ENCODE results near the gene UTS2R.

Gene UTS2R

DNA sequence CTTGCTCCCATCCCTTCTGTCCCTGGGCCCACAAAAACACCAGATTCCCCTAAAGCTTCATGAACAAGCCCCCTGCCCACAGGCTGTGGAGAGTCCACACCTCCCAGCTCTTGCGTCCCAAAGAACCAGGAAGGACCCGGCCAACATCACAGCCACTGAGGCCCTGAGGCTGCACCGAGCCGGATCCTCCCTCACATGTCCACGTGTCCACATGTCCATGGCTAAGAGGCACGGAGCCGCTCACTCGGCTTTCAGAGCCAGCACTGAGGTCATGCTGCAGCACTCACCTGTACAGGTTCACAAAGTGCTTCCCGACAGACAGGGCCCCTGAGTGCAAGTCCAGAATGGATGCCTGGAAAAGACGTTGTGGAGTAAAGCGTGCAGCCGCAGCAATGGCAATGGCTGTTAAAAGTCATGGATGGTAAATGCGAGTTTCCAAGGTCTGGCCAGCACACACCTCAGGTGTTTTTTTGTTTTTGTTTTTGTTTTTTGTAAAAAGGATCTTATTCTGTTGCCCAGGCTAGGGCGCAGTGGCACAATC lies 34.6 kb downstream of the UTS2R start:
- H3K36me3 ChIP-seq (replicated peaks in 1 of 2; ENCODE audit: control insufficient read depth in 2 of 2, insufficient read depth in 2 of 2, low read length in 2 of 2): peaks cover 14 to 40% of the 10 kb centered on the region in 2 donors
- no CpG with 5 or more reads among the region's 14 CpGs for WGBS, 2 donors (ENCODE audit: extremely low coverage in 2 of 2, insufficient read length in 2 of 2, insufficient replicate concordance in 1 of 2)
- no peak overlapping the region for H3K18ac ChIP-seq (ENCODE audit: low read length)

DNA sequence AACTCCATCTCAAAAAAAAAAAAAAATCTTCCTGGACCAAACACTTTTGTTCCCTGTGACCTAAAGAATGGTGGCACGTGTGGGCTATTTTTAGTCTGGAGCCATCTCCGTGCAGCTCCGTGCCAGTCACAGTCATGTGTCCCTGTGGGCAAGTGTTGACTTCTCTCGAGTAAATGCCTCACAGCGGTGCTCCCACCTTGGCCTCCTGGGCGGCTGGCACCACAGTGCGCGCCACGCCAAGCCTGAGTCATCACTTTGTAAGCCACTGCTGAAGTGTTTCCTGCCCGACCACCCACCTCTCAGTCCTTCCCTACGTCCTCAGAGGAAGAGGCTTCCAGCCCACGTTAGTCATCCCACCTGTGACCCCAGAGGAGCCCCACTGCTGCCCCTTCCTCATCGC lies 35.7 kb downstream of the UTS2R start:
- no peak overlapping the region for H2BK15ac ChIP-seq (ENCODE audit: low read length)
- no peak overlapping the region for H2AFZ ChIP-seq (ENCODE audit: low read length)
- no peak overlapping the region for H4K91ac ChIP-seq (ENCODE audit: low read depth, low read length, poor library complexity)
- no peak overlapping the region for H3K23ac ChIP-seq (ENCODE audit: low read depth, low read length, poor library complexity)
- H3K4me3 ChIP-seq (ENCODE audit: low read length in 2 of 2): no peak overlapping the region
- H2BK12ac ChIP-seq (ENCODE audit: low read length): no peak overlapping the region
- no peak for DNase-seq (ENCODE audit: low spot score)
- H3K14ac ChIP-seq (ENCODE audit: low read length): no peak overlapping the region
- peaks cover 14 to 34% of the 10 kb centered on the region in 2 donors for H3K36me3 ChIP-seq (replicated peaks in 1 of 2; ENCODE audit: control insufficient read depth in 2 of 2, insufficient read depth in 2 of 2, low read length in 2 of 2)
- H2BK120ac ChIP-seq (ENCODE audit: low read depth, low read length): no peak overlapping the region
- H3K18ac ChIP-seq (ENCODE audit: low read length): no peak overlapping the region
- no peak overlapping the region for H2AK5ac ChIP-seq (ENCODE audit: low read depth, low read length)
- H3K79me1 ChIP-seq (ENCODE audit: low read depth, low read length): peaks cover 6% of the 10 kb centered on the region
- no peak overlapping the region for H3K27ac ChIP-seq (replicated peaks; ENCODE audit: low read length)
- H3K4me1 ChIP-seq (ENCODE audit: control insufficient read depth in 2 of 2, insufficient read depth in 1 of 2, low read depth in 1 of 2, low read length in 2 of 2): no peaks in the 10 kb centered on the region
- WGBS, 2 donors (ENCODE audit: extremely low coverage in 2 of 2, insufficient read length in 2 of 2, insufficient replicate concordance in 1 of 2): no CpG with 5 or more reads among the region's 13 CpGs
- H3K9me3 ChIP-seq (replicated peaks in 1 of 2; ENCODE audit: control insufficient read depth in 2 of 2, insufficient read depth in 1 of 2, low read depth in 1 of 2, low read length in 2 of 2): no peaks in the 10 kb centered on the region
- no peaks in the 10 kb centered on the region for H3K27me3 ChIP-seq (ENCODE audit: control insufficient read depth in 3 of 3, insufficient read depth in 3 of 3, low read depth in 1 of 3, low read length in 3 of 3)
- no peak overlapping the region for H3K4me2 ChIP-seq (ENCODE audit: insufficient read depth, low read length, poor library complexity, severe bottlenecking)
- no peak overlapping the region for H4K8ac ChIP-seq (ENCODE audit: low read depth, low read length)
- H2BK5ac ChIP-seq (ENCODE audit: low read length): no peak overlapping the region
- no peak overlapping the region for H3K9ac ChIP-seq (ENCODE audit: low read depth, low read length, poor library complexity)
- no peak overlapping the region for H3K4ac ChIP-seq (ENCODE audit: low read length)

More for the DNA sequence above, 34.6 kb downstream of the UTS2R start:
- H3K23ac ChIP-seq (ENCODE audit: low read depth, low read length, poor library complexity): no peak overlapping the region
- no peak overlapping the region for H3K9ac ChIP-seq (ENCODE audit: low read depth, low read length, poor library complexity)
- H3K4me2 ChIP-seq (ENCODE audit: insufficient read depth, low read length, poor library complexity, severe bottlenecking): no peak overlapping the region
- no peak overlapping the region for H3K4ac ChIP-seq (ENCODE audit: low read length)
- no peak overlapping the region for H4K91ac ChIP-seq (ENCODE audit: low read depth, low read length, poor library complexity)
- no peak overlapping the region for H2BK120ac ChIP-seq (ENCODE audit: low read depth, low read length)
- DNase-seq (ENCODE audit: low spot score): no peak
- H3K4me3 ChIP-seq (ENCODE audit: low read length in 2 of 2): no peak overlapping the region
- H2BK15ac ChIP-seq (ENCODE audit: low read length): no peak overlapping the region
- no peak overlapping the region for H2AK5ac ChIP-seq (ENCODE audit: low read depth, low read length)
- no peak overlapping the region for H2BK12ac ChIP-seq (ENCODE audit: low read length)
- H3K9me3 ChIP-seq (replicated peaks in 1 of 2; ENCODE audit: control insufficient read depth in 2 of 2, insufficient read depth in 1 of 2, low read depth in 1 of 2, low read length in 2 of 2): no peaks in the 10 kb centered on the region
- H2BK5ac ChIP-seq (ENCODE audit: low read length): no peak overlapping the region
- no peak overlapping the region for H3K14ac ChIP-seq (ENCODE audit: low read length)
- peaks cover 6% of the 10 kb centered on the region for H3K79me1 ChIP-seq (ENCODE audit: low read depth, low read length)
- no peaks in the 10 kb centered on the region for H3K27me3 ChIP-seq (ENCODE audit: control insufficient read depth in 3 of 3, insufficient read depth in 3 of 3, low read depth in 1 of 3, low read length in 3 of 3)
- no peak overlapping the region for H4K8ac ChIP-seq (ENCODE audit: low read depth, low read length)
- no peak overlapping the region for H2AFZ ChIP-seq (ENCODE audit: low read length)
- no peak overlapping the region for H3K27ac ChIP-seq (replicated peaks; ENCODE audit: low read length)
- no peaks in the 10 kb centered on the region for H3K4me1 ChIP-seq (ENCODE audit: control insufficient read depth in 2 of 2, insufficient read depth in 1 of 2, low read depth in 1 of 2, low read length in 2 of 2)

DNA sequence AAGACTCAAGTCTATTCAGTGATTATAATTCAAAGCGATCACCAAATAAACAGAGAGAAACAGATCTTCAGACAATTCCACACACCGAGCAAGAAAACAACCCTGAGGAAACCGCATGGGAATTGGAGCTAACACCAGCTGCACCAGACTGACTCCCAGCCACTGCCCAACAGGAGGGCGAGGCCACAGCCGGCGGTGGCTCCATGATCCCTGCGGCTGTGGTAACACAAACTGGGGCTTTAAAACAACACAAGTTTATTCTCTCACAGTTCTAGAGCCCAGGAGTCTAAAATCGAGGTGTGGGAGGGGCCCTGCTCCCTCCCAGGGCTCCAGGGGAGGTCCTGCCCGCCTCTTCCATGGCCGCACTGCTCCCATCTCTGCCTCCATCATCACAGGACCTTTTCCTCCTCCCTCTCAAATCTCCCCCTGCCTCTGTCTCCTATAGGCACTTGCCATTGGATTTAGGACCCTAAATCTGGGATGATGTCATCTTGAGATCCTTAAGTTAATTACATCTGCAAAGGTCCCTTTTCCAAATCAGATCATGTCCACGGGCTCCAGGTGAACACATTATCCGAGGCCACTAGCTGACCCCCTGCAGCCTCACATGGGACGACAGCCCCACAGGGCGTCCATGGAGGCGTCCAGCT lies 36.8 kb downstream of the UTS2R start:
- Histone ChIP-seq H3K18ac (ENCODE audit: low read length) (no peak overlapping the region), H2AK5ac (ENCODE audit: low read depth, low read length) (no peak overlapping the region), H3K9me3 (replicated peaks in 1 of 2; ENCODE audit: control insufficient read depth in 2 of 2, insufficient read depth in 1 of 2, low read depth in 1 of 2, low read length in 2 of 2) (no peaks in the 10 kb centered on the region), H3K4me2 (ENCODE audit: insufficient read depth, low read length, poor library complexity, severe bottlenecking) (no peak overlapping the region), H3K4me3 (ENCODE audit: low read length in 2 of 2) (no peak overlapping the region), H3K9ac (ENCODE audit: low read depth, low read length, poor library complexity) (no peak overlapping the region), H3K4ac (ENCODE audit: low read length) (no peak overlapping the region), H4K91ac (ENCODE audit: low read depth, low read length, poor library complexity) (no peak overlapping the region), H2BK120ac (ENCODE audit: low read depth, low read length) (no peak overlapping the region), H3K4me1 (ENCODE audit: control insufficient read depth in 2 of 2, insufficient read depth in 1 of 2, low read depth in 1 of 2, low read length in 2 of 2) (no peaks in the 10 kb centered on the region), H4K8ac (ENCODE audit: low read depth, low read length) (no peak overlapping the region), H3K27me3 (ENCODE audit: control insufficient read depth in 3 of 3, insufficient read depth in 3 of 3, low read depth in 1 of 3, low read length in 3 of 3) (no peaks in the 10 kb centered on the region), H2AFZ (ENCODE audit: low read length) (no peak overlapping the region), H2BK5ac (ENCODE audit: low read length) (peak overlapping the region; percentile 87), H3K79me1 (ENCODE audit: low read depth, low read length) (peaks cover 9% of the 10 kb centered on the region), H2BK15ac (ENCODE audit: low read length) (no peak overlapping the region), H2BK12ac (ENCODE audit: low read length) (no peak overlapping the region), H3K23ac (ENCODE audit: low read depth, low read length, poor library complexity) (peak overlapping the region; percentile 80), H3K27ac (replicated peaks; ENCODE audit: low read length) (no peak overlapping the region), H3K14ac (ENCODE audit: low read length) (no peak overlapping the region), H3K36me3 (replicated peaks in 1 of 2; ENCODE audit: control insufficient read depth in 2 of 2, insufficient read depth in 2 of 2, low read length in 2 of 2) (peaks cover 16 to 30% of the 10 kb centered on the region in 2 donors)
- WGBS, 2 donors (ENCODE audit: extremely low coverage in 2 of 2, insufficient read length in 2 of 2, insufficient replicate concordance in 1 of 2): no CpG with 5 or more reads among the region's 15 CpGs
- no peak for DNase-seq (ENCODE audit: low spot score)

DNA sequence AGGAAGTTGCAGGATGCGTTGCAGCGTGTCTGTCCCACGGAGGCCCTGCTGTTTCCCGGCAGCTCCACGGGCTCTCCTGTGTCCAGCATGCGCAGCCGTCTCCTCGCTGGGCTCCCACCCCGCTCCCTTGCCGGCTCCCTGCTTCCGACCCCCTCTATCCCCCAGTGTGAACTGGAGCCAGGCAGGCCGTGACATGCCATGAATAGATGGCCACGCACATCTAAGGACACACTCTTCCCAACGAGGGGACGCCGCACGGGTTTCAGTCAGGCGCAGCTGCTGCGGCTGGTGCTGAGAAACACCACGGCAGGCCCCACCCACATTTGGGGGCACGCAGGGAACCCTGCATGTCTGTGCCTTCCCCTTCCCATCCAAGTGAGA lies 37.4 kb downstream of the UTS2R start:
- Histone ChIP-seq H2BK120ac (ENCODE audit: low read depth, low read length) (no peak overlapping the region), H3K4me3 (ENCODE audit: low read length in 2 of 2) (no peak overlapping the region), H3K27me3 (ENCODE audit: control insufficient read depth in 3 of 3, insufficient read depth in 3 of 3, low read depth in 1 of 3, low read length in 3 of 3) (peaks cover 0 to under 1% (median 0%) of the 10 kb centered on the region in 3 experiments), H3K14ac (ENCODE audit: low read length) (no peak overlapping the region), H3K9ac (ENCODE audit: low read depth, low read length, poor library complexity) (peak overlapping the region; percentile 44), H2BK15ac (ENCODE audit: low read length) (no peak overlapping the region), H3K4me1 (ENCODE audit: control insufficient read depth in 2 of 2, insufficient read depth in 1 of 2, low read depth in 1 of 2, low read length in 2 of 2) (no peaks in the 10 kb centered on the region), H2AFZ (ENCODE audit: low read length) (no peak overlapping the region), H4K8ac (ENCODE audit: low read depth, low read length) (peak overlapping the region; percentile 17), H3K36me3 (replicated peaks in 1 of 2; ENCODE audit: control insufficient read depth in 2 of 2, insufficient read depth in 2 of 2, low read length in 2 of 2) (peaks cover 12 to 28% of the 10 kb centered on the region in 2 donors), H3K27ac (replicated peaks; ENCODE audit: low read length) (no peak overlapping the region), H3K18ac (ENCODE audit: low read length) (no peak overlapping the region), H2AK5ac (ENCODE audit: low read depth, low read length) (no peak overlapping the region), H3K79me1 (ENCODE audit: low read depth, low read length) (peaks cover 9% of the 10 kb centered on the region), H2BK5ac (ENCODE audit: low read length) (peak overlapping the region; percentile 87), H2BK12ac (ENCODE audit: low read length) (no peak overlapping the region), H3K9me3 (replicated peaks in 1 of 2; ENCODE audit: control insufficient read depth in 2 of 2, insufficient read depth in 1 of 2, low read depth in 1 of 2, low read length in 2 of 2) (no peaks in the 10 kb centered on the region), H4K91ac (ENCODE audit: low read depth, low read length, poor library complexity) (no peak overlapping the region), H3K4me2 (ENCODE audit: insufficient read depth, low read length, poor library complexity, severe bottlenecking) (no peak overlapping the region), H3K23ac (ENCODE audit: low read depth, low read length, poor library complexity) (peak overlapping the region; percentile 80), H3K4ac (ENCODE audit: low read length) (peak overlapping the region; percentile 27)
- no CpG with 5 or more reads among the region's 21 CpGs for WGBS, 2 donors (ENCODE audit: extremely low coverage in 2 of 2, insufficient read length in 2 of 2, insufficient replicate concordance in 1 of 2)
- DNase-seq (ENCODE audit: low spot score): no peak

Data from neuronal stem cell (in vitro differentiated cells).